ENCODE measurements around the gene PLXDC2.

The PLXDC2 gene

GRCh38 chr10:19795684-19796083 is 20.5 kb upstream of the PLXDC2 start:
- no peak for TF ChIP-seq CTCF (IDR thresholded peaks at IDR 0.05; ENCODE audit: extremely low read depth, missing control alignments)
- DNase-seq (ENCODE audit: low spot score) = no peak

GRCh38 chr10:19800161-19800560 is 16.1 kb upstream of the PLXDC2 start:
- no peak for DNase-seq (ENCODE audit: low spot score)
- TF ChIP-seq CTCF (IDR thresholded peaks at IDR 0.05; ENCODE audit: extremely low read depth, missing control alignments) = no peak

- TF ChIP-seq CTCF (IDR thresholded peaks at IDR 0.05; ENCODE audit: extremely low read depth, missing control alignments) = no peak
- no peak for DNase-seq (ENCODE audit: low spot score)
Measured at GRCh38 chr10:19801369-19801768, 14.9 kb upstream of the PLXDC2 start.

- DNase-seq (ENCODE audit: low spot score) = no peak
- TF ChIP-seq CTCF (IDR thresholded peaks at IDR 0.05; ENCODE audit: extremely low read depth, missing control alignments) = no peak
Measured at GRCh38 chr10:19803676-19804075, 12.6 kb upstream of the PLXDC2 start.

GRCh38 chr10:19809481-19809880 is 6.8 kb upstream of the PLXDC2 start:
- no peak for DNase-seq (ENCODE audit: low spot score)
- TF ChIP-seq CTCF (IDR thresholded peaks at IDR 0.05; ENCODE audit: extremely low read depth, missing control alignments) = no peak

- TF ChIP-seq CTCF (IDR thresholded peaks at IDR 0.05; ENCODE audit: extremely low read depth, missing control alignments) = no peak
- no peak for DNase-seq (ENCODE audit: low spot score)
Measured at GRCh38 chr10:19811540-19811939, 4.7 kb upstream of the PLXDC2 start.

- no peak for TF ChIP-seq CTCF (IDR thresholded peaks at IDR 0.05; ENCODE audit: extremely low read depth, missing control alignments)
- DNase-seq (ENCODE audit: low spot score) = no peak
Measured at GRCh38 chr10:19812976-19813375, 3.3 kb upstream of the PLXDC2 start.
